HTERT RPE-1 (cell line): ENCODE measurements around the gene SLC5A2.
"Not testable (repeated sequence)": the region's sequence is repeated elsewhere in the genome, so short reads cannot be mapped to it uniquely, and the experiment has no call there.

Source experiments
- in situ Hi-C: fragments of 300-500 bp; cut with MboI; formaldehyde crosslinking; loops from 4 replicates; pipeline ENCODE4 v1.14.3; 2020; ENCODE audit warnings: low sequenced_read_pairs

Gene SLC5A2

GRCh38 chr16:31483081-31483480 lies at the start of gene SLC5A2:
TSS of gene SLC5A2 (plus strand) at chr16:31483123. CDS start at chr16:31483137, 14 bp downstream.
- in situ Hi-C loops: no loop called here

GRCh38 chr16:31435341-31436220 lies 47.3 kb upstream of the SLC5A2 start:
- in situ Hi-C loops: no loop called here

GRCh38 chr16:31436221-31437045 lies 46.5 kb upstream of the SLC5A2 start:
- in situ Hi-C loops: no loop called here

DNA sequence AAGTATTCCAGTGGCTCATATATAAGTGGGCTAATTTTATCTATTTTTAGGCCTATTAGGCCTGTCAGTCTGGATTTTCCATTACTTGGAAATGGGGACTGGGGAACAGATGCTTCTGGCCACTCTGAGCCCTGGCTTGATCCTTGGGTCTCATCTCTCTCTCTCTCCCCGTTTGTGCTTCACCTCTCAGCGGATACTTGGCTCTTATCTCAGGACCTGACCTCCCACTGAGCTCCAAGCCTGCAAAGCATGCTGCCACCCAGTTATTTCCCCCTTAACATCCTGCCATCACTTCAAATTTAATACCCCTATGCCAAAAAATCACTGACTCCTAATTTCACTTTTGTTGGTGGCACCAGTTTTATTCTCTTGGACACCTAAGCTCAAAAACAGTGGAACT lies 44.5 kb upstream of the SLC5A2 start:
- in situ Hi-C loops: no loop called here

- in situ Hi-C loops: not testable (repeated sequence)
Observed at GRCh38 chr16:31439023-31439422, 43.9 kb upstream of the SLC5A2 start.

DNA sequence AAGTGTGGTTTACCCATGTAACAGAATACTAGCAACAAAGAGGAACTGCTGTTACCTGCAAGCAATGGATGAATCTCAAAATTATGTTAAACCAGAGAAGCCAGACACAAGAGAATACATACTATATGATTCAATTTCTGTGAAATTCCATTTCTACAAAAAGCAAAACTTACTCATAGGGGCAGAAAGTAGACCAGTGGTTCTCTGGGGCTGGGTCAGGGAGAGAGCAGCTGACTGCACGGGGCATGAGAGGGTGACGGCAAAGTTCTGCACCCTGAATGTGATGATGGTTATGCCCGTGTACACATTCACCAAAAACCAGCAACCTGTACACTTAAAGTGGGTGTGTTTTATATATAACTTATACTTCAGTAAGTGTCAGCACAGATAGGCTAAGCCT lies 43.4 kb upstream of the SLC5A2 start:
- in situ Hi-C loops: no loop called here

DNA sequence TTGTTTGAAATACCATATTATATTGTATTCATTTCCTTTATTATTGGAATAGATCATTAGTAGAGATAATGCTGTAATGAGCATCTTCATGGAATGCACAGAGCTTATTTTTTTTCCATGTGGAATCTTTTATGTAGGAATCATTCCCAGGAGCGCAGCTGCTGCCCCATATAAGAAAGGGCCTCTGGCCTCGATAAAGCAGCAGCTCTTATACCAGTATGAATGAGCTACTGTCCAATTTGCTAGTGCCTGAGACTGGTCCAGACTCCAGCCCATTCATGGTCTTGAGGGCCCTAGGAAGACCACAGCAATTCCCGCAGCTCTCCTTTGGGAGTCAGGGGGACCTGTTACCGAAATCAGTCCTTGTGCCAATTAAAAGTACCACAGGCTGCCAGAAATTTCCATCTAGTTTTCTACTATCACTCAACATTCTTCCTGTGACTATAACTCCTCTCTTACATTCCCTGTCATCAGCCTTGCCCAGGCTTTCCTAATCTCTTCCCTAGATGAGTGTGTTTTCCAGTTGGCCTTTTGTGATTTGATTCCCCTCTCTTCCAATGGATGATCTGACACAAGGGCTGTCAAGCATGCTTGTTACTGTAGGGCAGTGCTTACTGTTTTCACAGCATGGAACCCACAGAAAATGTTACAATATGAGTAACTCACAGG lies 42.3 kb upstream of the SLC5A2 start:
- in situ Hi-C loops: no loop called here

GRCh38 chr16:31441956-31442355 lies 41.0 kb upstream of the SLC5A2 start:
- in situ Hi-C loops: no loop called here

- in situ Hi-C loops: not testable (repeated sequence)
Observed at GRCh38 chr16:31445931-31446330, 37.0 kb upstream of the SLC5A2 start.

DNA sequence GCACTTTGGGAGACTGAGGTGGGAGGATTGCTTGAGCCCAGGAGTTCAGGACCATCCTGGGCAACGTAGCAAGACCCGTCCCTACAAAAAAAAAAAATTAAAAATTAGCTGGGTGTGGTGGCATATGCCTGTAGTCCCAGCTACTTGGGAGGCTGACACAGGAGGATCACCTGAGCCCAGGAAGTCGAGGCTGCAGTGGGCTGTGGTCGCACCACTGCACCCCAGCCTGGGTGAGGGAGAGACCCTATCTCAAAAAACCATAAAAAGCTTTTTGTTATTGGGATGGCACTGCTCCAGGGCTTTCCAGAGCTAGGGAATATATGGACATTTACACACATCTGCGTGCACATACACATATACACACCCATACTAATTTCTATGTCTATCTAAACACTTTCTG lies 31.7 kb upstream of the SLC5A2 start:
- in situ Hi-C loops: no loop called here

- in situ Hi-C loops: no loop called here
Observed at GRCh38 chr16:31451681-31452351, 31.1 kb upstream of the SLC5A2 start.

DNA sequence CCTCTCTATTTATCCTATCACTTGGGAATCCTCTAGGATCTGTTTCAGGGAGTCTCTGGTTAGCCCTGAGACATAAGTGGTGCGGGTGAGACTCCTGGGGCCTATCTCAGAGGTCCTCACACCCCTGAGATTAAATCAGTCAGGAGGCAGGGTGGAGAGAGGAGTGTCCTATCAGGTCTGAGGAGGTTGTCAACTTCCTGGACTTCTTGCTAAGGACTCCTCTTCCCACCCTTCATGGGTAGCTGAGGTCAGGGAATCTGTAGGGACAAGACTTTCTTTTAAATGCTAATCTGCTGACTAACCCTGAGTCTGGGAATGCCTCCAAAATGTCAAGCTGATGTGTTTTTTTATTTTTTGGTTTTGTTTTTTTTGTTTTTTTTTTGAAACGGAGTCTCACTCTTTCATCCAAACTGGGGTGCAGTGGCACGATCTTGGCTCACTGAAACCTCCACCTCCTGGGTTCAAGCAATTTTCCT lies 30.3 kb upstream of the SLC5A2 start:
- in situ Hi-C loops: no loop called here

- in situ Hi-C loops: no loop called here
Observed at GRCh38 chr16:31453255-31454204, 29.4 kb upstream of the SLC5A2 start.

- in situ Hi-C loops: no loop called here
Observed at GRCh38 chr16:31455601-31456314, 27.2 kb upstream of the SLC5A2 start.

GRCh38 chr16:31456988-31457360 lies 25.9 kb upstream of the SLC5A2 start:
- in situ Hi-C loops: no loop called here

DNA sequence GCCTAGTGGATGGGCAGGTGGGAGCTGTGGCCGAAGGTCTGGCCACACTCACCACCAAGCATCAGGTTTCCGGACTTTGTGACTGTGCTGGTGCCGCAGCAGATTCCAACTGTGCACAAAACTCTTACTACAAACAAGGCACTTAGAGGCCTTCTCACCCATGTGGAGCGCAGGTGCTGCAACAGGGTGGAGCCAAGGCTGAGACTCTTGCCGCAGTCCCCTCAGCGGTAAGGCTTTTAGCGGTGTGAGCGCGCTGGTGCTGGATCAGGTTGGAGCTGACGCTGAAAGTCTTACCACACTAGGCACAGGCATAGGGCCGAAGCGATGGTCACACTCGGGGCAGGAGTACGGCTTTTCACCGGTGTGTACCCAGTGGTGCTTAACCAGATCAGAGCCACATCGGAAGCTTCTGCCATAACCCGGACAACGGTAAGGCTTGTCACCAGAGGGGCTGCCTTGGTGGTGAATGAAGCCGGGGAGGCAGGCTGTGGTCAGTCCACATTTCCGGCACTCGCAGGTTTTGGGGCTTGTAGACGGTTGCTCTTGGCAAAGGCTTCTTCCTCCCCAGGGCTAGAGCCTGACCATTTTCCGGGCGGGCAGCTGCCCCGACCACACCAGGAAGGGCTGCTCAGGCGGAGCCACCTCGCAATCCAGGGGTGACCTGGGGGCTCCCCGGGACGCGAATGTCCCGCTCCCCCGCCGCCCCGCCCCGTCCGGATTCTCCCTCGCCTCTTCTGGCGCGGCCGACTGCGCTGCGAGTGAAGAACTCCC lies 24.7 kb upstream of the SLC5A2 start:
- in situ Hi-C loops: no loop called here

DNA sequence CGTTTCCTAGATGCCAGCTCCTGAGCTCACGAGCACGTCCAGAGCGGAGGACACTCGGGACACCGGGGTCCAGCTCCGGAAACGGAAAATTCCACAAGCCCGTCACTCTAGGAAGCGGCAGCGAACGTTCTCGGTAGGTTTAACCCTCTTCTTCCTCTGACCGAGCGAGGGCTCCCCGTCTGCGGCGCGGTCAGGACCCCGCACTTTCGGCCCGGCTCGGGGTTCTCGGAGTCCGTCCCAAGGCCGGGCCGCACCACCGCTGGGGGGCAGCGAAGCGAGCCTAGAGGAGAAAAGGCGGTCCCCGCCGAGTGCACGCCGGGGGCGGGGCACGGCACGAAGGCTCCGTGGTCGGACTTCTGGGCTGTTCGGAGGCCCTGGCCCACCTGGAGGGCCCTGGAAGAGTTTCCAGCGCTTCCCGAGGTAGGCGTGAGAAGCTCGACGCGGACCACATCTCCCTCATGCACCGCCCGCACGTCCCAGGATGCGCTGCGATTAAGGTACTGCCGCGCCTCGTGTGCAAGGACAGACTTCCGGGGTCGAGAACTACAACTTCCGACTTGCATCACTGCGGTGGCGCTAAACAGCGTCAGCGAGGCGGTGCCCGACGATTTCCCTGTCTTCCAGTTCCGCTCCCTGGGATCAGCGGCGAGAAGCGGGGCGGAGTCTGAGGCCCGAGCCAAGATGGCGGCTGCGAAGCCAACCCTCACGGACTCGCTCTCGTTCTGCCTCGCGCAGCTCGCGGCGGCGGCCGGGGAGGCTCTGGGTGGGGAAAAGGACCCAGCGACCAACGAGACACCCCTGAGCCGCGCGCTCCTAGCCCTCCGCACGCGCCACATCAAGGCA lies 23.9 kb upstream of the SLC5A2 start, which contains the start of gene ARMC5:
ARMC5 (plus strand) TSS at position 658 of the 843 bp plus-strand sequence; CDS start at position 682, 24 bp downstream.
- in situ Hi-C loops: no loop called here
